HUES48 (cell line): ENCODE results near the gene EDEM2.
"Not testable (repeated sequence)": the region's sequence is repeated elsewhere in the genome, so short reads cannot be mapped to it uniquely, and the experiment has no call there.

ENCODE experiments used
- H3K27ac ChIP-seq: one replicate; pipeline ENCODE4 v1.7.0; 2013; ENCODE audit warnings: low read depth, low read length, inconsistent platforms
- H3K27me3 ChIP-seq: 2 replicates; pipeline ENCODE4 v1.6.1; 2013; ENCODE audit warnings: mild to moderate bottlenecking, low read length; ENCODE audit not compliant: control insufficient read depth, insufficient read depth
- H3K36me3 ChIP-seq: 2 replicates; pipeline ENCODE4 v1.6.1; 2013; ENCODE audit warnings: low read length; ENCODE audit not compliant: control insufficient read depth, insufficient read depth
- H3K4me1 ChIP-seq: 2 replicates; pipeline ENCODE4 v1.6.1; 2013; ENCODE audit warnings: mild to moderate bottlenecking, low read length; ENCODE audit not compliant: control insufficient read depth, insufficient read depth
- H3K4me3 ChIP-seq: 2 replicates; pipeline ENCODE4 v1.5.1; 2013; ENCODE audit warnings: mild to moderate bottlenecking, low read depth, low read length
- H3K9ac ChIP-seq: 2 replicates; pipeline ENCODE4 v1.6.1; 2013; ENCODE audit warnings: mild to moderate bottlenecking, low read depth, low read length, moderate library complexity
- H3K9me3 ChIP-seq: 2 replicates; pipeline ENCODE4 v1.6.1; 2013; ENCODE audit warnings: low read length; ENCODE audit not compliant: control insufficient read depth, insufficient read depth

Gene EDEM2

GRCh38 chr20:35084998-35085397, 62.1 kb downstream of the EDEM2 start:
- Histone ChIP-seq H3K4me3 (no peak overlapping the region), H3K27ac (no peak overlapping the region), H3K36me3 (peaks cover 16% of the 10 kb centered on the region), H3K27me3 (no peaks in the 10 kb centered on the region), H3K9ac (no peak overlapping the region), H3K9me3 (no peaks in the 10 kb centered on the region), H3K4me1 (no peaks in the 10 kb centered on the region)

GRCh38 chr20:35080348-35080642, 66.8 kb downstream of the EDEM2 start:
- Histone ChIP-seq H3K36me3 (peaks cover 20% of the 10 kb centered on the region), H3K9me3 (peaks cover 17% of the 10 kb centered on the region)
- H3K27ac ChIP-seq, H3K4me3 ChIP-seq, H3K27me3 ChIP-seq, H3K4me1 ChIP-seq, H3K9ac ChIP-seq: not testable (repeated sequence)

- Histone ChIP-seq H3K36me3 (peaks cover 20% of the 10 kb centered on the region), H3K27me3 (no peaks in the 10 kb centered on the region), H3K4me3 (no peak overlapping the region), H3K9ac (no peak overlapping the region), H3K9me3 (peaks cover 17% of the 10 kb centered on the region), H3K27ac (no peak overlapping the region), H3K4me1 (no peaks in the 10 kb centered on the region)
These were observed 67.4 kb downstream of the EDEM2 start for GRCh38 chr20:35079472-35080347.

- no peak overlapping the region for H3K4me3 ChIP-seq
- H3K27me3 ChIP-seq: no peaks in the 10 kb centered on the region
- H3K9ac ChIP-seq: no peak overlapping the region
- no peak overlapping the region for H3K27ac ChIP-seq
- H3K4me1 ChIP-seq: no peaks in the 10 kb centered on the region
- H3K9me3 ChIP-seq: peaks cover 17% of the 10 kb centered on the region
- H3K36me3 ChIP-seq: peaks cover 20% of the 10 kb centered on the region
These were observed 69.3 kb downstream of the EDEM2 start for GRCh38 chr20:35077872-35078271.

- Histone ChIP-seq H3K4me3 (no peak overlapping the region), H3K4me1 (no peaks in the 10 kb centered on the region), H3K27me3 (no peaks in the 10 kb centered on the region), H3K27ac (no peak overlapping the region), H3K9ac (no peak overlapping the region), H3K36me3 (peaks cover 20% of the 10 kb centered on the region), H3K9me3 (peaks cover 17% of the 10 kb centered on the region)
These were observed 69.8 kb downstream of the EDEM2 start for GRCh38 chr20:35077341-35077740.

- not testable (repeated sequence) for H3K27me3 ChIP-seq
- peaks cover 28% of the 10 kb centered on the region for H3K36me3 ChIP-seq
These were observed 75.5 kb downstream of the EDEM2 start for GRCh38 chr20:35071436-35072153.

GRCh38 chr20:35066194-35066593, 80.9 kb downstream of the EDEM2 start:
- no peak overlapping the region for H3K27ac ChIP-seq
- peaks cover 40% of the 10 kb centered on the region for H3K36me3 ChIP-seq
- no peak overlapping the region for H3K4me3 ChIP-seq
- no peaks in the 10 kb centered on the region for H3K27me3 ChIP-seq
- H3K9me3 ChIP-seq: no peaks in the 10 kb centered on the region
- no peak overlapping the region for H3K9ac ChIP-seq
- H3K4me1 ChIP-seq: peaks cover 20% of the 10 kb centered on the region

More at GRCh38 chr20:35071436-35072153, 75.5 kb downstream of the EDEM2 start:
- not testable (repeated sequence) for H3K27ac ChIP-seq, H3K4me3 ChIP-seq, H3K9ac ChIP-seq, H3K9me3 ChIP-seq, H3K4me1 ChIP-seq
